NB4 (cell line): ENCODE measurements around the gene FAIM2.

Experiments
- MYC ChIP-seq: IDR thresholded peaks from 2 replicates; pipeline ENCODE4 v1.6.1; 2011; ENCODE audit warnings: low read depth, low read length
- POLR2A ChIP-seq: IDR thresholded peaks from 2 replicates; pipeline ENCODE4 v1.6.1; 2011; ENCODE audit warnings: mild to moderate bottlenecking; ENCODE audit not compliant: insufficient read length; ENCODE audit errors: extremely low read depth
- TF ChIP-seq, protein P1 (sequence below): IDR thresholded peaks from one replicate; pipeline ENCODE4 v1.5.1; 2012; ENCODE audit warnings: low read depth, low read length
- TF ChIP-seq, protein P2 (sequence below): IDR thresholded peaks from 2 replicates; pipeline ENCODE4 v1.6.1; 2011; ENCODE audit warnings: low read depth, low read length

DNA sequence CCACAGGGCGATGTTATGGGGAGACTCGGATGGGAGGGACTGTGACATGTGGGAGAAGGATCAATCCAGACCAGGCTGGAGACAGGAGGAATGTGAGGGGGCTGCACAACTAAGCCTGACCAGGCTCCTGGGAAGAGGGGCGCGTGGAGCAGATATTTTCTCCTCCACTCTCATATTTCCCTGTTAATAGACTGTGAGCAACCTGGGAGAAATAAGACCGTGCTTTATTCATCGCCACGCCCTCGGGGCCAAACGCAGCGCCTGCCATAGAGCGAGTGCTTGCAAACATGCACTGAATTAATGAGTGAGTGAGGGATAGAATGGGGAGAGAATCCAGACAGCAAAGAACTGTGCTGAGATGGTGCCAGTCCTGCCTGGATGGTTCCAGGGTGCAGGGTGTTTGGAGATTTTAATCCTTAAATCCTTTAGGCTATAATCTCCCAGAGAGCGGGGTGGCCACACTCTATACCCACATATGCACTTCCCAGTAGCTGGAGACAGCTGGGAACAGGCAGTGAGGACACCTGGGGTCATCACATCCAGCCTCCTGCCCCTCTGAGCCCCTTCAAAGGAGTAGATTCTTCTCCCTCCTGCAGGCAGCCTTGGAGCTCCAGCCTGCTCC, 13.6 kb upstream of the FAIM2 start:
- TF ChIP-seq, protein P1, sequence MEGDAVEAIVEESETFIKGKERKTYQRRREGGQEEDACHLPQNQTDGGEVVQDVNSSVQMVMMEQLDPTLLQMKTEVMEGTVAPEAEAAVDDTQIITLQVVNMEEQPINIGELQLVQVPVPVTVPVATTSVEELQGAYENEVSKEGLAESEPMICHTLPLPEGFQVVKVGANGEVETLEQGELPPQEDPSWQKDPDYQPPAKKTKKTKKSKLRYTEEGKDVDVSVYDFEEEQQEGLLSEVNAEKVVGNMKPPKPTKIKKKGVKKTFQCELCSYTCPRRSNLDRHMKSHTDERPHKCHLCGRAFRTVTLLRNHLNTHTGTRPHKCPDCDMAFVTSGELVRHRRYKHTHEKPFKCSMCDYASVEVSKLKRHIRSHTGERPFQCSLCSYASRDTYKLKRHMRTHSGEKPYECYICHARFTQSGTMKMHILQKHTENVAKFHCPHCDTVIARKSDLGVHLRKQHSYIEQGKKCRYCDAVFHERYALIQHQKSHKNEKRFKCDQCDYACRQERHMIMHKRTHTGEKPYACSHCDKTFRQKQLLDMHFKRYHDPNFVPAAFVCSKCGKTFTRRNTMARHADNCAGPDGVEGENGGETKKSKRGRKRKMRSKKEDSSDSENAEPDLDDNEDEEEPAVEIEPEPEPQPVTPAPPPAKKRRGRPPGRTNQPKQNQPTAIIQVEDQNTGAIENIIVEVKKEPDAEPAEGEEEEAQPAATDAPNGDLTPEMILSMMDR: no peak
- TF ChIP-seq POLR2A: no peak
- TF ChIP-seq, protein P2, sequence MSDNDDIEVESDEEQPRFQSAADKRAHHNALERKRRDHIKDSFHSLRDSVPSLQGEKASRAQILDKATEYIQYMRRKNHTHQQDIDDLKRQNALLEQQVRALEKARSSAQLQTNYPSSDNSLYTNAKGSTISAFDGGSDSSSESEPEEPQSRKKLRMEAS: no peak
- TF ChIP-seq MYC: no peak
